ENCODE measurements around the gene CUZD1. TPM values are rescaled to one million over a fixed set of nuclear protein-coding genes. Genes with fewer than 3 reads are reported as not detected.
A peak's percentile ranks its signal among the peaks of the same experiment; 100 is the strongest.

Gene CUZD1
- total and polyA plus RNA-seq, 4 donors, result 0.29 to 1.5 (median 0.97) TPM

DNA sequence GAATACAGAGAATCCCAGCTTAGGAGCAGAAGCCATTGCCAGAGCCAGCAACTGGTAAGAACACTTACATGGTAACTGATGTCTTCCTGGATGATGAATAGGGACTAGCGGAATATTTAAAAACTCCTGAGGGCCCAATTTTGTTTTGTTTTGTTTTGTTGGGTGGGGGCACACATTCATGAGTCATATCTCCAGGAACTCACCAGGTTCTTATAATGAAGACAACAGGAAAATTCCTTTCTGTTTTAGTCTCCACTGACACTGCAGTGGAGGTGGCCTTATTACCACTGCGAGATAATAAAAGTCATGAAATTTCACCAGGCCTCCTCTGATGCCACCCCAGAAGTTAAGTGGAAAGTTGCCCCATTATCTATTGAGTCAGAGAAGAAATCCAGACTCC lies 6.6 kb upstream of the CUZD1 start:
- peaks cover 0 to 5% (median 3%) of the 10 kb centered on the region in 4 donors for H3K36me3 ChIP-seq (ENCODE audit: control insufficient read depth in 4 of 4, insufficient read depth in 4 of 4, low read length in 4 of 4)
- DNase-seq (no peak), ATAC-seq (ENCODE audit: insufficient read depth, low FRiP score) (no peak)
- WGBS, 2 donors, result 90 to 91% methylated on average over 2 of the region's 2 CpGs
- no peak overlapping the region for H3K9ac ChIP-seq (ENCODE audit: insufficient read depth in 1 of 2, low read length in 2 of 2)
- no peaks in the 10 kb centered on the region for H3K27me3 ChIP-seq (ENCODE audit: control insufficient read depth in 3 of 3, insufficient read depth in 3 of 3, low read length in 2 of 3)
- TF ChIP-seq, protein P1, sequence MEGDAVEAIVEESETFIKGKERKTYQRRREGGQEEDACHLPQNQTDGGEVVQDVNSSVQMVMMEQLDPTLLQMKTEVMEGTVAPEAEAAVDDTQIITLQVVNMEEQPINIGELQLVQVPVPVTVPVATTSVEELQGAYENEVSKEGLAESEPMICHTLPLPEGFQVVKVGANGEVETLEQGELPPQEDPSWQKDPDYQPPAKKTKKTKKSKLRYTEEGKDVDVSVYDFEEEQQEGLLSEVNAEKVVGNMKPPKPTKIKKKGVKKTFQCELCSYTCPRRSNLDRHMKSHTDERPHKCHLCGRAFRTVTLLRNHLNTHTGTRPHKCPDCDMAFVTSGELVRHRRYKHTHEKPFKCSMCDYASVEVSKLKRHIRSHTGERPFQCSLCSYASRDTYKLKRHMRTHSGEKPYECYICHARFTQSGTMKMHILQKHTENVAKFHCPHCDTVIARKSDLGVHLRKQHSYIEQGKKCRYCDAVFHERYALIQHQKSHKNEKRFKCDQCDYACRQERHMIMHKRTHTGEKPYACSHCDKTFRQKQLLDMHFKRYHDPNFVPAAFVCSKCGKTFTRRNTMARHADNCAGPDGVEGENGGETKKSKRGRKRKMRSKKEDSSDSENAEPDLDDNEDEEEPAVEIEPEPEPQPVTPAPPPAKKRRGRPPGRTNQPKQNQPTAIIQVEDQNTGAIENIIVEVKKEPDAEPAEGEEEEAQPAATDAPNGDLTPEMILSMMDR (IDR thresholded peaks at IDR 0.05; ENCODE audit: control extremely low read depth, extremely low read depth), result no peak
- H3K4me3 ChIP-seq, result no peak overlapping the region
- no peaks in the 10 kb centered on the region for H3K9me3 ChIP-seq (ENCODE audit: control insufficient read depth in 4 of 4, insufficient read depth in 3 of 4, low read length in 3 of 4)
- H3K4me1 ChIP-seq (ENCODE audit: control insufficient read depth in 5 of 5, insufficient read depth in 5 of 5, low read length in 5 of 5), result no peaks in the 10 kb centered on the region
- H3K27ac ChIP-seq (ENCODE audit: low read depth in 1 of 2, low read length in 1 of 2), result no peak overlapping the region

DNA sequence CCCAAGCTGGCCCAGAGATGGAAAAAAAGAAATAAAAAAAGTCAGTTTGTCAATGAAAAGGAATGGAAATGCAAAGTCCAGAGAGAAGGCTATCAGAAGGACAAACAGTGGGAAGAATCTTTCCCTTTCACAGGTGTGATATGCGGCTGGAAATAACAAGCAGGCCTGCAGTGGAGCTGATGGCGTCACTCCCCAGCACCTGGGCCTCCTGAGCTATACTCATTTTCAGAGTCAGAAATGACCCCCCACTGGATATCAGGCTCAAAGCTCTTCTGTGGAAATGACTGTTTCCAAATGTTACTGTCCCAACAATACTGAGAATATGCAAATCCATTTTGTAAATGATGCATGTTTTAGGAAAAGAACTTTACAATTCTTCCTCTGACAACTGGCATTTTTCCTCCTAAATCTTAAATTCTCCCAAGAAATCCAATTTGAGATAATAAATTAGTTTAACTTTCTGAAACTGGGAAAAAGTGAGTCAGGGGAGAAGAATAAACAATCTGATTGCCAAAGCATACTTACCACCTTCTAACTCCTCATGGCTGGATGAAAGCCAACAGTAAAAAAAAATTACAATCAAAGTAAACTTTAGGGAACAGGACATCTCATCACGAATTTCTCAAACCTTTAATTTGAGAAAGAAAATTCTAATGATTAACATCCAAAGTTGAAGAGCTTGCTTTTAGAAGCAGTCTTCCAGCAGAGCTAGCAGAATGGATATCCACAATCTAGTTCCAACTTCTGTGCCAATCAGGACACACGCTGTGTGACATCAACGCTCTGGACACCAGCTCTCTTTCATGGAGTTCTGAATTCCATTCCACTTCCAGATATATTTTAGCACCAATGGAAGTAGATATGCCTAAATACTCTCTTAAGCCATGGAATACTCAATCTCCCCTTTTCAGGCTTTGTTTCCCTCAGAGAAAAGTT lies 5.3 kb upstream of the CUZD1 start:
- Histone ChIP-seq H3K36me3 (ENCODE audit: control insufficient read depth in 4 of 4, insufficient read depth in 4 of 4, low read length in 4 of 4) (peaks cover 0 to 5% (median 3%) of the 10 kb centered on the region in 4 donors), H3K4me1 (ENCODE audit: control insufficient read depth in 5 of 5, insufficient read depth in 5 of 5, low read length in 5 of 5) (no peaks in the 10 kb centered on the region), H3K4me3 (no peak overlapping the region), H3K9me3 (ENCODE audit: control insufficient read depth in 4 of 4, insufficient read depth in 3 of 4, low read length in 3 of 4) (no peaks in the 10 kb centered on the region), H3K27ac (ENCODE audit: low read depth in 1 of 2, low read length in 1 of 2) (no peak overlapping the region), H3K27me3 (ENCODE audit: control insufficient read depth in 3 of 3, insufficient read depth in 3 of 3, low read length in 2 of 3) (no peaks in the 10 kb centered on the region), H3K9ac (ENCODE audit: insufficient read depth in 1 of 2, low read length in 2 of 2) (no peak overlapping the region)
- 72 to 83% methylated on average over 5 of the region's 5 CpGs for WGBS, 2 donors
- TF ChIP-seq, protein P1 (IDR thresholded peaks at IDR 0.05; ENCODE audit: control extremely low read depth, extremely low read depth), result no peak
- ATAC-seq (ENCODE audit: insufficient read depth, low FRiP score), result no peak
- peak in 2 of 3 donors; percentile 2 to 3 for DNase-seq

DNA sequence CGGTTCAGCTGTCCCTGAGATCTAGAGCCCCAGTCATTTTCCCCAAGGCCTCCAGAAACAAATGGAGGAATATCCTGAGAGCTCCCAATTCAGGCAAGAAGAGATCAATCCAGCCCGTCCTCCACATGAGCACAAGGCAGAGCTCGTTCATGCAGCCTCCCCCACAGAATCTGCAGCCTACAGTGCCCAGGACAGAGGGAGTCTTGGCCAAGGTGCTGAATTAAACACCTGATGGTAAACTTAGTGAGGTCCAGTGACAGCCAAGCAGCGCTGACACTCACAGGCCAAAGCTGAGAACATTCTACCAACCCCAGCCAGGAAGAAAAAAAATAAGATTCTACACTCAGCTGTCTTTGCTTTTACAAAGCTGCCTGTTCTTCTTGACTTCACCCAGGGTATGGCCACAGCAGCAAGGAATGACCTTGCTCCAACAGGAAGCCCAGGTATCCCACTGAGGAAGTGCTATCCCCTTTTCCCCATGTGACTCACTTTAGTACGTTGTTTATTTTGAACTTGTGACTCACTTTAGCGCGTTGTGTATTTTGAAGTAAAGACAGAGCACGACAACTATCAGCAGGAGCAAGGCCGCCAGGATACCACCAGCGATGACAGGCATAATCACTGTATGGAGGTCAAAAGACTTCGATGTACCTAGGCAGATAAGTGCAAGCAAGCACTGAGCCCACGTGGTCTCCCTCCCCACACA lies 4.4 kb upstream of the CUZD1 start:
- DNase-seq (no peak), ATAC-seq (ENCODE audit: insufficient read depth, low FRiP score) (no peak)
- TF ChIP-seq, protein P1 (IDR thresholded peaks at IDR 0.05; ENCODE audit: control extremely low read depth, extremely low read depth), result no peak
- no peak overlapping the region for H3K4me3 ChIP-seq
- 81 to 87% methylated on average over 12 of the region's 12 CpGs for WGBS, 2 donors
- H3K36me3 ChIP-seq (ENCODE audit: control insufficient read depth in 4 of 4, insufficient read depth in 4 of 4, low read length in 4 of 4), result peaks cover 0 to 5% (median 4%) of the 10 kb centered on the region in 4 donors
- H3K9me3 ChIP-seq (ENCODE audit: control insufficient read depth in 4 of 4, insufficient read depth in 3 of 4, low read length in 3 of 4), result peaks cover 0 to 2% (median 0%) of the 10 kb centered on the region in 4 donors
- H3K27ac ChIP-seq (ENCODE audit: low read depth in 1 of 2, low read length in 1 of 2), result no peak overlapping the region
- H3K27me3 ChIP-seq (ENCODE audit: control insufficient read depth in 3 of 3, insufficient read depth in 3 of 3, low read length in 2 of 3), result no peaks in the 10 kb centered on the region
- no peaks in the 10 kb centered on the region for H3K4me1 ChIP-seq (ENCODE audit: control insufficient read depth in 5 of 5, insufficient read depth in 5 of 5, low read length in 5 of 5)
- no peak overlapping the region for H3K9ac ChIP-seq (ENCODE audit: insufficient read depth in 1 of 2, low read length in 2 of 2)

Data from lung (tissue), 12 donors.